Measurements from ENCODE around the gene MAN1A1. TPM values are rescaled to one million over a fixed set of nuclear protein-coding genes. Genes with fewer than 3 reads are reported as not detected.

The MAN1A1 gene
- total RNA-seq, 1 experiment from 2014 or later, result 6.8 TPM

- TF ChIP-seq FOXP4 (CRISPR knock-in tag; IDR thresholded peaks at IDR 0.05) (no peak), ARID4B (CRISPR knock-in tag; IDR thresholded peaks at IDR 0.05; ENCODE audit: borderline replicate concordance) (no peak), ZNF396 (CRISPR knock-in tag; IDR thresholded peaks at IDR 0.05; ENCODE audit: borderline replicate concordance) (no peak), ZNF425 (CRISPR knock-in tag; conservative IDR thresholded peaks at IDR 0.05) (no peak)
- TF ChIP-seq, protein P1, sequence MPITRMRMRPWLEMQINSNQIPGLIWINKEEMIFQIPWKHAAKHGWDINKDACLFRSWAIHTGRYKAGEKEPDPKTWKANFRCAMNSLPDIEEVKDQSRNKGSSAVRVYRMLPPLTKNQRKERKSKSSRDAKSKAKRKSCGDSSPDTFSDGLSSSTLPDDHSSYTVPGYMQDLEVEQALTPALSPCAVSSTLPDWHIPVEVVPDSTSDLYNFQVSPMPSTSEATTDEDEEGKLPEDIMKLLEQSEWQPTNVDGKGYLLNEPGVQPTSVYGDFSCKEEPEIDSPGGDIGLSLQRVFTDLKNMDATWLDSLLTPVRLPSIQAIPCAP (CRISPR knock-in tag; IDR thresholded peaks at IDR 0.05), result no peak
- TF ChIP-seq, protein P2, sequence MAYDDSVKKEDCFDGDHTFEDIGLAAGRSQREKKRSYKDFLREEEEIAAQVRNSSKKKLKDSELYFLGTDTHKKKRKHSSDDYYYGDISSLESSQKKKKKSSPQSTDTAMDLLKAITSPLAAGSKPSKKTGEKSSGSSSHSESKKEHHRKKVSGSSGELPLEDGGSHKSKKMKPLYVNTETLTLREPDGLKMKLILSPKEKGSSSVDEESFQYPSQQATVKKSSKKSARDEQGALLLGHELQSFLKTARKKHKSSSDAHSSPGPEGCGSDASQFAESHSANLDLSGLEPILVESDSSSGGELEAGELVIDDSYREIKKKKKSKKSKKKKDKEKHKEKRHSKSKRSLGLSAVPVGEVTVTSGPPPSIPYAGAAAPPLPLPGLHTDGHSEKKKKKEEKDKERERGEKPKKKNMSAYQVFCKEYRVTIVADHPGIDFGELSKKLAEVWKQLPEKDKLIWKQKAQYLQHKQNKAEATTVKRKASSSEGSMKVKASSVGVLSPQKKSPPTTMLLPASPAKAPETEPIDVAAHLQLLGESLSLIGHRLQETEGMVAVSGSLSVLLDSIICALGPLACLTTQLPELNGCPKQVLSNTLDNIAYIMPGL (CRISPR knock-in tag; IDR thresholded peaks at IDR 0.05), result no peak
Observed at GRCh38 chr6:119186490-119186889, 163.1 kb downstream of the MAN1A1 start (continued).

DNA sequence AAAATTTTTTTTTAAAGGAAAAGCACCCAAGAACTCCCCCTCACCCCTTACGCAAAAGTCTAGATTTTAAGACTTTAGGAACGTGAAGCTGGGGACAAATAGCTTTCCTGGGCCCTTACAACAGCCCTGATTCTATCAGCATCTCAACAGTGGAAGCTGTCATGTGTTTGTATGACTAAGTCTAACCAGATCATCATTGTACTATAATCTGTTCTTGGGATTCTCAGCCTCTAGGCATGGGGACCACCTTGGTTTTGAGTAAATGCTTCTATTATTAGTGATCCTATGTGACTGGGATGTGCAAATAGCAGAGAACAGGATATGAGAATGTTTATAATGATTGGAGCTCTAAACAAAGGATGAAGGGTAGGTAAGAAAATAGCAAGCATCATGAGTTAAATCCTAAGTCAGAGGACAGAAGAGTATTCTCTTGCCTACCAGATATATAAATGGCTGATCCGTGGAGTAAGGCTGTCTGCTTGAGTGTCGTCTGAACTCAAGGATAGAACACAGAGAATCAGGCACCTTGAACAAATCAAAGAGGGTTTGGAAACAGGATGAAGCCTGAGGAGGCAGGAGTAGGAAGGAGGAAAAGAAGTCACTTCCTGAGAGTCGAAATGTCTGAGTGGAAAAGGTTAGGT, 165.4 kb downstream of the MAN1A1 start:
- DNase-seq (ENCODE audit: low spot score) (no peak), ATAC-seq (no peak)
- Mint-ChIP-seq H3K4me1 (peaks cover 27% of the 10 kb centered on the region), H3K4me3 (no peak overlapping the region), H3K27me3 (ENCODE audit: low read depth) (no peaks in the 10 kb centered on the region), H3K27ac (no peak overlapping the region), H3K9me3 (peaks cover 8% of the 10 kb centered on the region; the same call in 1 of the 2 replicates), H3K36me3 (peaks cover 5% of the 10 kb centered on the region; the same call in 1 of the 2 replicates)
- ChIA-PET CTCF (no interaction called here), POLR2A (no interaction called here)
- TF ChIP-seq ZBTB21 (CRISPR knock-in tag; IDR thresholded peaks at IDR 0.05; ENCODE audit: borderline replicate concordance), result no peak
- no peak for TF ChIP-seq STAT6 (CRISPR knock-in tag; conservative IDR thresholded peaks at IDR 0.05; ENCODE audit: low read depth)
- no peak for TF ChIP-seq NFYB (CRISPR knock-in tag; conservative IDR thresholded peaks at IDR 0.05; ENCODE audit: low read depth)
- TF ChIP-seq, protein P3, sequence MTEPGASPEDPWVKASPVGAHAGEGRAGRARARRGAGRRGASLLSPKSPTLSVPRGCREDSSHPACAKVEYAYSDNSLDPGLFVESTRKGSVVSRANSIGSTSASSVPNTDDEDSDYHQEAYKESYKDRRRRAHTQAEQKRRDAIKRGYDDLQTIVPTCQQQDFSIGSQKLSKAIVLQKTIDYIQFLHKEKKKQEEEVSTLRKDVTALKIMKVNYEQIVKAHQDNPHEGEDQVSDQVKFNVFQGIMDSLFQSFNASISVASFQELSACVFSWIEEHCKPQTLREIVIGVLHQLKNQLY (CRISPR knock-in tag; IDR thresholded peaks at IDR 0.05), result no peak
- TF ChIP-seq, protein P4, sequence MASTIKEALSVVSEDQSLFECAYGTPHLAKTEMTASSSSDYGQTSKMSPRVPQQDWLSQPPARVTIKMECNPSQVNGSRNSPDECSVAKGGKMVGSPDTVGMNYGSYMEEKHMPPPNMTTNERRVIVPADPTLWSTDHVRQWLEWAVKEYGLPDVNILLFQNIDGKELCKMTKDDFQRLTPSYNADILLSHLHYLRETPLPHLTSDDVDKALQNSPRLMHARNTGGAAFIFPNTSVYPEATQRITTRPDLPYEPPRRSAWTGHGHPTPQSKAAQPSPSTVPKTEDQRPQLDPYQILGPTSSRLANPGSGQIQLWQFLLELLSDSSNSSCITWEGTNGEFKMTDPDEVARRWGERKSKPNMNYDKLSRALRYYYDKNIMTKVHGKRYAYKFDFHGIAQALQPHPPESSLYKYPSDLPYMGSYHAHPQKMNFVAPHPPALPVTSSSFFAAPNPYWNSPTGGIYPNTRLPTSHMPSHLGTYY (CRISPR knock-in tag; IDR thresholded peaks at IDR 0.05), result no peak
- TF ChIP-seq, protein P5, sequence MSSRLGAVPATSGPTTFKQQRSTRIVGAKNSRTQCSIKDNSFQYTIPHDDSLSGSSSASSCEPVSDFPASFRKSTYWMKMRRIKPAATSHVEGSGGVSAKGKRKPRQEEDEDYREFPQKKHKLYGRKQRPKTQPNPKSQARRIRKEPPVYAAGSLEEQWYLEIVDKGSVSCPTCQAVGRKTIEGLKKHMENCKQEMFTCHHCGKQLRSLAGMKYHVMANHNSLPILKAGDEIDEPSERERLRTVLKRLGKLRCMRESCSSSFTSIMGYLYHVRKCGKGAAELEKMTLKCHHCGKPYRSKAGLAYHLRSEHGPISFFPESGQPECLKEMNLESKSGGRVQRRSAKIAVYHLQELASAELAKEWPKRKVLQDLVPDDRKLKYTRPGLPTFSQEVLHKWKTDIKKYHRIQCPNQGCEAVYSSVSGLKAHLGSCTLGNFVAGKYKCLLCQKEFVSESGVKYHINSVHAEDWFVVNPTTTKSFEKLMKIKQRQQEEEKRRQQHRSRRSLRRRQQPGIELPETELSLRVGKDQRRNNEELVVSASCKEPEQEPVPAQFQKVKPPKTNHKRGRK (CRISPR knock-in tag; IDR thresholded peaks at IDR 0.05; ENCODE audit: borderline replicate concordance), result no peak
- TF ChIP-seq, protein P6, sequence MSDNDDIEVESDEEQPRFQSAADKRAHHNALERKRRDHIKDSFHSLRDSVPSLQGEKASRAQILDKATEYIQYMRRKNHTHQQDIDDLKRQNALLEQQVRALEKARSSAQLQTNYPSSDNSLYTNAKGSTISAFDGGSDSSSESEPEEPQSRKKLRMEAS (CRISPR knock-in tag; IDR thresholded peaks at IDR 0.05), result no peak
- no peak for TF ChIP-seq JUN (CRISPR knock-in tag; IDR thresholded peaks at IDR 0.05)
- no peak for TF ChIP-seq ESRRA (CRISPR knock-in tag; IDR thresholded peaks at IDR 0.05; ENCODE audit: borderline replicate concordance)
- no peak for TF ChIP-seq GABPB1 (CRISPR knock-in tag; IDR thresholded peaks at IDR 0.05)
